AG04449 (cell line): Measurements from ENCODE around the gene CALU.

Experiments
- CTCF ChIA-PET: fragments of 350-600 bp; formaldehyde crosslinking; extraction: SDS; loops from one replicate; lab custom pipeline; 2021; ENCODE audit warnings: antibody characterized with exemption; lab: Yijun Ruan, JAX
- POLR2A ChIA-PET: fragments of 400-600, 350-600 bp; formaldehyde crosslinking; extraction: SDS; loops from one replicate; lab custom pipeline; 2020; ENCODE audit warnings: antibody characterized with exemption, inconsistent platforms; lab: Yijun Ruan, JAX
- DNase-seq: peaks from one replicate; pipeline ENCODE4 v3.0.0-alpha.2; 2010; ENCODE audit warnings: low read depth, low spot score
- H3K4me3 ChIP-seq: 2 replicates; pipeline ENCODE4 v1.5.1; 2011; ENCODE audit warnings: low read depth, mild to moderate bottlenecking, control low read depth, low read length
- CTCF ChIP-seq: IDR thresholded peaks from one replicate; pipeline ENCODE4 v1.5.1; 2011; ENCODE audit warnings: mild to moderate bottlenecking, moderate library complexity, low read length, control low read depth, inconsistent platforms; ENCODE audit not compliant: insufficient read depth; ENCODE audit errors: missing control alignments

Gene CALU

GRCh38 chr7:128707752-128708151 is 31.4 kb upstream of the CALU start:
- ChIA-PET CTCF (interaction anchor here (1.0 to 1.3 kb wide), 3 partner anchors 10 to 19 kb away, joined by 3 to 7 read pairs (median 5); no protein-coding TSS in a partner anchor), POLR2A (no interaction called here)
- DNase-seq, result no peak
- H3K4me3 ChIP-seq, result no peak overlapping the region
- no peak for TF ChIP-seq CTCF

DNA sequence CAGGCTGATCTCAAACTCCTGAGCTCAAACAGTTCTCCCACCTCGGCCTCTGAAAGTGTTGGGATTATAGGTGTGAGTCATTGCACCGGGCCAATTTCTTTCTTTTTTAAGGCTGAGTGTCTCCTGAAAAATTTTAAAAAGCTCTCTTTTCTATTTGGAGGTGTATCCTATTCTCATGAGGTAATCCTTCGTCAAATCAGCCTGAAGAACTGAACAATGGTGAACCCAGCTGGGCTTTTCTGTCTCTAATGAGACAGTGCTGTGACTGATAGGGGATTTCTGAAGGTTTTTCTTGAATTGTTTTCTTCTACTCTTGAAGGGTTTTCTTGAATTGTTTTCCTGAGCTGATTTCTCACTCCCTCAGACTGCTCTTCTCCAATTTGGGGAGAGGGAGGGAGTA is 30.9 kb upstream of the CALU start:
- ChIA-PET CTCF (interaction anchor here (1.0 to 1.3 kb wide), 3 partner anchors 10 to 19 kb away, joined by 3 to 7 read pairs (median 5); no protein-coding TSS in a partner anchor), POLR2A (no interaction called here)
- DNase-seq, result no peak
- no peak overlapping the region for H3K4me3 ChIP-seq
- TF ChIP-seq CTCF, result no peak

DNA sequence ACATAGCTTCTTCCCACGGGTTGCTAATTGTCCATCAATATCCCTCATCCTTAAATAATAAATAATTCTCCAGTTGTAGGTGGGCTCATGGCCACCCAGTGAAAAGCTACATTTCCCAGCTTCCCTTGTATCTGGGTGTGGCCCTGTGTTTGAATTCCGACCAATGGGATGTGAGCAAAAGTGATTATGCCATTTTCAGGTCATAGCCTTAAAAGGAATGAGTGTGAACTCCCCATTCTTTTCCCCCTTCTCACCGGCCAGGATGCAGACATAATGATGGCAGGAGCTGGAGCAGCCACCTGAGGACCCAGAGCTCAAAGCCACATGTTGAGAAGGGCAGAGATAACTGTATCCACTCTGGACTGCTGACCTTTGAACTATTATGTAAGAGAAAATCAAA is 30.3 kb upstream of the CALU start:
- ChIA-PET POLR2A (no interaction called here), CTCF (interaction anchor here (1.0 to 1.3 kb wide), 3 partner anchors 9 to 18 kb away, joined by 3 to 7 read pairs (median 5); no protein-coding TSS in a partner anchor)
- no peak overlapping the region for H3K4me3 ChIP-seq
- no peak for DNase-seq
- TF ChIP-seq CTCF, result no peak

- H3K4me3 ChIP-seq, result no peak overlapping the region
- ChIA-PET POLR2A (no interaction called here), CTCF (interaction anchor here (1.5 to 2.6 kb wide), 2 partner anchors 11 to 13 kb away, joined by 6 to 7 read pairs; no protein-coding TSS in a partner anchor)
- no peak for DNase-seq
- TF ChIP-seq CTCF, result no peak
Observed at GRCh38 chr7:128710481-128710880, 28.7 kb upstream of the CALU start.

GRCh38 chr7:128713794-128714193 is 25.4 kb upstream of the CALU start:
- TF ChIP-seq CTCF, result no peak
- no peak overlapping the region for H3K4me3 ChIP-seq
- CTCF ChIA-PET, result no interaction called here
- POLR2A ChIA-PET, result no interaction called here
- no peak for DNase-seq

DNA sequence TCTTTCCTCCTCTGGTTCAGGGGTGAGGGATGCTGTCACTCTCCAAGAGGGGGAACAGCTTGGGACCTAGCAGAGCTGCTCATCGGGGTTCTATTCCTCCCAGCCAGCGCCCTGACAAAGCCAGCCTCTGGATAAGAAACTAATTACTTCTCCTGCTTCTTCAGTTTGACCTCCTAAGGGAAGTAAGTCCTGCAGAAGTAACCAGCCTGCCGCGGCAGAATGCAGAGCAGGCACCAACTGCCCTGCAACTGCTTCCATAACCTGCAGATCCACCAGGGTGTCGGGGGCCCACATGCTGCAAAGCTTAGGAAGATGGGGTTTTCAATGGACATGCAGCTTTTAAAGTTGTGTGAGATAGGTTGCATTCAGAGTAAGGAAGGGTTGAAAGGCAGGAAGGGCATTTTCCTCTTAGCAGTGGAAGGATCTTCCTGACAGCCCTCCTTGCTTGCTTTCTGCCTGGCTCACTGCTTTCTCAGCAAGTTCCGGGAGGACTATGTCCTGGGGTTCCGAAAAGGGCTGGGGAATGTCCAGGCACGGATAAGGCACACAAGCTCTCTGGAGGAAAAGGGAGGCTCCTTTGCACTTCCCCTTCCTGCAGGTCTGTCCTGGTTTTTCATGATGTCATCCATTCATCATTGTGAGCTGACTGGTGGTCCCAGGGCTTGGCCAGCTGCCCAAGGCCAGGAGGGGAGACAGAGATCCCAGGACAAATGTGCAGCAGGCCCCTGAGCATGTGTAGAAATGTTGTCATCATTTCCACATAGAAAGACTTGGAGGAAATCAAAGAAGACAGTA is 24.3 kb upstream of the CALU start:
- no peak for DNase-seq
- no peak overlapping the region for H3K4me3 ChIP-seq
- POLR2A ChIA-PET, result no interaction called here
- CTCF ChIA-PET, result interaction anchor here (1.0 kb wide), 1 partner anchor 17 kb away, joined by 4 read pairs; no protein-coding TSS in a partner anchor
- TF ChIP-seq CTCF, result no peak
